Thymus (tissue), 11 donors: ENCODE measurements around the gene DNAJA2. TPM values are rescaled to one million over a fixed set of nuclear protein-coding genes. Genes with fewer than 3 reads are reported as not detected.
A peak's percentile ranks its signal among the peaks of the same experiment; 100 is the strongest.

Experiments used
- DNase-seq, 9 donors: peaks; one replicate each; pipeline ENCODE4 v3.0.0-alpha.2; 2013; ENCODE audit warnings: low spot score in 9 of 9, low read depth in 6 of 9, missing footprints in 1 of 9
- H3K27ac ChIP-seq, 2 donors: one replicate each; pipeline ENCODE4 v1.5.1; 2013; ENCODE audit warnings: control low read depth in 1 of 2, low read depth in 1 of 2, low read length in 1 of 2, mild to moderate bottlenecking in 1 of 2, moderate library complexity in 1 of 2
- H3K27me3 ChIP-seq, 2 donors: one replicate each; pipeline ENCODE4 v1.5.1; 2013; ENCODE audit warnings: low read length in 1 of 2; ENCODE audit not compliant: control insufficient read depth in 2 of 2, insufficient read depth in 1 of 2
- H3K36me3 ChIP-seq, 2 donors: one replicate each; pipeline ENCODE4 v1.5.1; 2013; ENCODE audit warnings: low read length in 1 of 2, mild to moderate bottlenecking in 1 of 2, moderate library complexity in 1 of 2; ENCODE audit not compliant: control insufficient read depth in 2 of 2, insufficient read depth in 2 of 2
- H3K4me1 ChIP-seq, 2 donors: one replicate each; pipeline ENCODE4 v1.5.1; 2013; ENCODE audit warnings: low read length in 2 of 2; ENCODE audit not compliant: control insufficient read depth in 2 of 2, insufficient read depth in 2 of 2
- H3K4me3 ChIP-seq, 2 donors: one replicate each; pipeline ENCODE4 v1.5.1; 2013; ENCODE audit warnings: low read length in 2 of 2, control low read depth in 1 of 2, mild to moderate bottlenecking in 1 of 2
- H3K9me3 ChIP-seq, 2 donors: one replicate each; pipeline ENCODE4 v1.5.1; 2013; ENCODE audit warnings: low read length in 1 of 2, mild to moderate bottlenecking in 1 of 2; ENCODE audit not compliant: control insufficient read depth in 2 of 2, insufficient read depth in 1 of 2
- WGBS: extraction: QIAGEN DNeasy Blood & Tissue Kit; methylation state at CpG from one replicate; pipeline ENCODE4 v1.1.7; 2013; 5-methylcytosine and 5-hydroxymethylcytosine counted together
- polyA plus RNA-seq: library from polyadenylated mRNA; stranded (reverse); fragments of 200-250 nt; gene quantifications from one replicate; pipeline ENCODE4 v1.2.3, GENCODE V29; 2013
- total RNA-seq: library from RNA; stranded (reverse); fragments of 120-200 nt; gene quantifications from one replicate; pipeline ENCODE4 v1.2.4, GENCODE V29; 2013
- donor health status: healthy.

The DNAJA2 gene
- total and polyA plus RNA-seq, 2 donors: 47.9 to 65.1 TPM

GRCh38 chr16:46924402-46924801 lies 49.1 kb downstream of the DNAJA2 start:
- Histone ChIP-seq H3K4me1 (no peaks in the 10 kb centered on the region), H3K4me3 (no peak overlapping the region), H3K27me3 (no peaks in the 10 kb centered on the region), H3K27ac (no peak overlapping the region), H3K9me3 (no peaks in the 10 kb centered on the region), H3K36me3 (no peaks in the 10 kb centered on the region)
- 98% methylated on average over 6 of the region's 6 CpGs for WGBS
- no peak for DNase-seq

- no peaks in the 10 kb centered on the region for H3K9me3 ChIP-seq
- H3K4me3 ChIP-seq: no peak overlapping the region
- DNase-seq: no peak
- H3K4me1 ChIP-seq: no peaks in the 10 kb centered on the region
- H3K27me3 ChIP-seq: no peaks in the 10 kb centered on the region
- no peak overlapping the region for H3K27ac ChIP-seq
- H3K36me3 ChIP-seq: no peaks in the 10 kb centered on the region
- 96% methylated on average over 19 of the region's 19 CpGs for WGBS
These were observed 49.8 kb downstream of the DNAJA2 start for GRCh38 chr16:46923513-46924295.

- WGBS: 96% methylated on average over 10 of the region's 10 CpGs
- Histone ChIP-seq H3K4me1 (no peaks in the 10 kb centered on the region), H3K36me3 (no peaks in the 10 kb centered on the region), H3K9me3 (no peaks in the 10 kb centered on the region), H3K4me3 (no peak overlapping the region), H3K27ac (no peak overlapping the region), H3K27me3 (no peaks in the 10 kb centered on the region)
- DNase-seq: no peak
These were observed 51.2 kb downstream of the DNAJA2 start for GRCh38 chr16:46922239-46922638.

GRCh38 chr16:46920402-46921068 lies 52.9 kb downstream of the DNAJA2 start:
- Histone ChIP-seq H3K36me3 (no peaks in the 10 kb centered on the region), H3K9me3 (no peaks in the 10 kb centered on the region), H3K27me3 (no peaks in the 10 kb centered on the region), H3K27ac (peak overlapping the region in 1 of 2 donors; percentile 3), H3K4me1 (no peaks in the 10 kb centered on the region), H3K4me3 (no peak overlapping the region)
- WGBS: 77% methylated on average over 9 of the region's 9 CpGs
- no peak for DNase-seq

- H3K9me3 ChIP-seq: no peaks in the 10 kb centered on the region
- WGBS: 93% methylated on average over 21 of the region's 21 CpGs
- H3K27ac ChIP-seq: no peak overlapping the region
- no peak for DNase-seq
- no peaks in the 10 kb centered on the region for H3K4me1 ChIP-seq
- H3K36me3 ChIP-seq: no peaks in the 10 kb centered on the region
- no peaks in the 10 kb centered on the region for H3K27me3 ChIP-seq
- H3K4me3 ChIP-seq: no peak overlapping the region
These were observed 54.3 kb downstream of the DNAJA2 start for GRCh38 chr16:46918905-46919792.

- no peaks in the 10 kb centered on the region for H3K4me1 ChIP-seq
- no peaks in the 10 kb centered on the region for H3K9me3 ChIP-seq
- DNase-seq: no peak
- H3K27me3 ChIP-seq: no peaks in the 10 kb centered on the region
- 95% methylated on average over 11 of the region's 11 CpGs for WGBS
- no peak overlapping the region for H3K4me3 ChIP-seq
- no peak overlapping the region for H3K27ac ChIP-seq
- H3K36me3 ChIP-seq: no peaks in the 10 kb centered on the region
These were observed 55.1 kb downstream of the DNAJA2 start for GRCh38 chr16:46918400-46918799.

GRCh38 chr16:46916980-46917379 lies 56.5 kb downstream of the DNAJA2 start:
- no peaks in the 10 kb centered on the region for H3K27me3 ChIP-seq
- H3K4me1 ChIP-seq: no peaks in the 10 kb centered on the region
- no peak overlapping the region for H3K4me3 ChIP-seq
- no peaks in the 10 kb centered on the region for H3K36me3 ChIP-seq
- H3K9me3 ChIP-seq: no peaks in the 10 kb centered on the region
- WGBS: 96% methylated on average over 3 of the region's 3 CpGs
- no peak overlapping the region for H3K27ac ChIP-seq
- no peak for DNase-seq

GRCh38 chr16:46915483-46916025 lies 57.9 kb downstream of the DNAJA2 start:
- Histone ChIP-seq H3K27ac (no peak overlapping the region), H3K4me3 (no peak overlapping the region), H3K27me3 (no peaks in the 10 kb centered on the region), H3K4me1 (no peaks in the 10 kb centered on the region), H3K36me3 (no peaks in the 10 kb centered on the region), H3K9me3 (no peaks in the 10 kb centered on the region)
- 97% methylated on average over 2 of the region's 2 CpGs for WGBS
- DNase-seq: no peak
